SIG-M5 treated with dmso at 0.1 percent for 504 hours (cell line): ENCODE measurements around the gene HSF2BP.
"Not testable (repeated sequence)": the region's sequence is repeated elsewhere in the genome, so short reads cannot be mapped to it uniquely, and the experiment has no call there.

Experiments used
- DNase-seq: peaks from one replicate; lab custom pipeline; 2025; ENCODE audit not compliant: unreplicated experiment; lab: John Stamatoyannopoulos, UW

HSF2BP gene

DNA sequence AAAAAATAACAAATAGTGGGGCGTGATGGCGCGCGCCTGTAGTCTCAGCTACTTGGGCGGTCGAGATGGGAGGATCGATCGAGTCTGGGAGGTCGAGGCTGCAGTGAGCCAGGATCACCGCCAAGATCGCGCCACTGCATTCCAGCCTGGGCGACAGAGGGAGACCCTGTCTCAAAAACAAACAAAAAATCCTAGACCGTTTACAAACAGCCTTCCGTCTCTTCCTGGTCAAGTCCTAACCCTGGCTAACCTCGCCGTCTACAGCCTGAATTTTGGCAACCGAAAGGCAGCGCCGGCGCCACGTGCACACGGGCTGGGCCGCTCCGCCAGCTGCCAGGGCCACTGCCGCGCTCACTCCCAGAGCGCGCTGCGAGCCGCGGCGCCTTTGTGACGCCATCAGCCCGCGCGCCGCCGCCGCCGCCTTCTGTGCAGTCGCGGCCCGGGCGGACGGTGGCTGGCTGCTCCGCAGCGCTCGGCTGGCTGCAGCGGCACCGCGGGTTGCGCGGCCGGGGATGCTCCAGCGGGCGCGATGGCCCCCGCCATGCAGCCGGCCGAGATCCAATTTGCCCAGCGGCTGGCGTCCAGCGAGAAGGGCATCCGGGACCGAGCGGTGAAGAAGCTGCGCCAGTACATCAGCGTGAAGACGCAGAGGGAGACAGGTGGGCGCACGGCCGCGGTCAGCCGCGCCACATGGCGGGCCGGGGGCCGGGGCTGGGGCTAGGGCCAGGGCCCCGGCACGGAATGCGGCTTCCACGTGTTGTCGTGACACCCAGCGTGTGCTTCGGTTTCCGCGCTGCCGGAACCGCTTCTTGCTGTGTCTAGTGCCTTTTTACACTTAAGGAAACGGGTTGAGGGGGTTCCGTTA, at the start of gene HSF2BP, which contains the start of gene RRP1B:
HSF2BP (minus strand) TSS at position 353 of the 865 bp plus-strand sequence. CDS start 1,392 bp downstream, outside the sequence.
RRP1B (plus strand) TSS at position 425 of the 865 bp plus-strand sequence; CDS start at position 530, 105 bp downstream.
- DNase-seq: peak; percentile 78

DNA sequence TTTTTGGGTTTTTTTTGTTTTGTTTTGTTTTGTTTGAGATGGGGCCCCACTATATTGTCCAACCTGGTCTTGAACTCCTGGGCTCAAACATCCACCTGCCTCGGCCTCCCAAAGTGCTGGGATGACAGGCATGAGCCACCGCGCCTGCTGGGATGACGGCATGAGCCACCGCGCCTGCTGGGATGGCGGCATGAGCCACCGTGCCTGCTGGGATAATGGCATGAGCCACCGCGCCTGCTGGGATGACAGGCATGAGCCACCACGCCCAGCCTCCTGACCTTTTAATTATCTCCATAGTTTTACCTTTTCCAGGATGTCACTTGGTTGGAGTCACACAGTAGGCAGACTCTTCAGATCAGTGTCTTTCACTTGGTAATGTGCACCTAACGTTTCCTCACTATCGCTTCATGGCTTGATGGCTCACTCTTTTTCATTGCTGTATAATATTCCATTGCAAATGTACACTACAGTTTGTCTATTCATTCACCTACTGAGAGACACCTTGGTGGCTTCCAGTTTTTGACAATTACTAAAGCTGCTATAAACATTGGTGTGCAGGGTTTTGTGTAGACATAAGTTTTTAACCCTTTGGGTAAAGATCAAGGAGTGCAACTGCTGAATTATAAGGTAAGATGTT, 49.6 kb upstream of the HSF2BP start:
- DNase-seq: no peak

DNA sequence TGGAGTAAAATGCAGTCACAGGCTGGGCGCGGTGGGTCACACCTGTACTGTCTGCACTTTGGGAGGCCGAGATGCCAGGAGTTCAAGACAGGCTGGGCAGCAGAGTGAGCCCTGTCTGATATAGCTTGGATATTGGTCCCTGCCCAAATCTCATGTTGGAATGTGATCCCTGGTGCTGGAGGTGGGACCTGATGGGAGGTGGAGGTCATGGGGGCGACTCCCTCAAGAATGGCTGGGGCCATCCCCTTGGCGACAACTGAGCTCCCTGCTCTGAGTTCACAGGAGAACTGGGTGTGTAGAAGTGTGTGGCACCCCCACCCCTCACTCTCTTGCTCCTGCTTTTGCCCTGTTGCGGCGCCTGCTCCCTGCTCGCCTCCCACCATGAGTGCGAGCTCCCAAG, 48.2 kb upstream of the HSF2BP start:
- DNase-seq: no peak

DNA sequence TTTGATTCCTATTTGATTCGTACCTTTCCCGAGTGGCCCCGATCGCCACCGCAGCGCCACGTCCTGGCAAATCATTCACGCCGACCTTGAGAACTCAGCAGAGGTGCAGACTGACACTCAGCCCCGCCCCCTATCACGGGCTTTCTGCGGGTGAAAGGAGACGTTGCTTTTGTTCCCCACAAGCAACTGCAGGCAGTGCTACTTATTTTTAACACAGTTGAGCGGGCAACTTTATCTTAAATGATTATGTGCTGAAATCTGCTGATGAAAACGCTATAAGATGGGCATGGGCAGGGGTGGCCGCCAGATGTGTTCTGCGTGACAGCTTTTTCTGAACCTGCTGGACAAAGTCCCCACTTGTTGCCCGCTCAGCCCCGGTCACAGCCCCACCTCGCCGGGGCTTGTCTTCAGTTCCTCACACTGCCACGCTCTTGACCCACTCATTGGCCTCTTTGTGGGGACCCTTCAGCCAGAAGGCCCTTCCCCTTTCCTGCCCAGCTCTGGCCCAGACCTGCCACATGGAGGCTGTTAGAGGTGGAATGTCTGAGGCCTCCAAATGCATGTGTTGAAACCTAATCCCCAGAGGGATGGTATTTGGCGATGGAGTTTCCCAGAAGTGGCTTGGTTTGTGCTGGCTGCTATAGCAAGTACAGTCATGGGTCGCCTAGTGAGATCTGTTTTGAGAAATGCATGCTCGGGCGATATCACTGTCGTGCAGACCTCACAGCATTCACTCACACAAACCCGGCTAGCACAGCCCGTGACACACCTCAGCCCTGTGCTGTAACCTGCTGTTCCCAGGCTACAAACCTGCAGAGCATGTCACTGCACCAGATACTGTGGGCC, 44.0 kb upstream of the HSF2BP start:
- DNase-seq: no peak

DNA sequence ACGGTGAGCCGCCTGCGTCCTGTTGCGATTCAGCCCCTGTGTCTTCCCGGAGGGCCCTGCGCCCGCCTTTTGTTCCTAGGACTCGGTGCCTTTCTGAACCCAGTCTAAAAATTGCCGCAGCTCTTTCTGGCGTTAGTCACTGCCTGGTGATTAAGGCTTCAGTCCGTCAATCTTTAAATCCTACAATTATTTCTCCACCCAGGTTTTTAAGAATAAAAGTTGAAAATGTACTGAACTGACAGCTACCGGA, 43.4 kb upstream of the HSF2BP start:
- no peak for DNase-seq

DNA sequence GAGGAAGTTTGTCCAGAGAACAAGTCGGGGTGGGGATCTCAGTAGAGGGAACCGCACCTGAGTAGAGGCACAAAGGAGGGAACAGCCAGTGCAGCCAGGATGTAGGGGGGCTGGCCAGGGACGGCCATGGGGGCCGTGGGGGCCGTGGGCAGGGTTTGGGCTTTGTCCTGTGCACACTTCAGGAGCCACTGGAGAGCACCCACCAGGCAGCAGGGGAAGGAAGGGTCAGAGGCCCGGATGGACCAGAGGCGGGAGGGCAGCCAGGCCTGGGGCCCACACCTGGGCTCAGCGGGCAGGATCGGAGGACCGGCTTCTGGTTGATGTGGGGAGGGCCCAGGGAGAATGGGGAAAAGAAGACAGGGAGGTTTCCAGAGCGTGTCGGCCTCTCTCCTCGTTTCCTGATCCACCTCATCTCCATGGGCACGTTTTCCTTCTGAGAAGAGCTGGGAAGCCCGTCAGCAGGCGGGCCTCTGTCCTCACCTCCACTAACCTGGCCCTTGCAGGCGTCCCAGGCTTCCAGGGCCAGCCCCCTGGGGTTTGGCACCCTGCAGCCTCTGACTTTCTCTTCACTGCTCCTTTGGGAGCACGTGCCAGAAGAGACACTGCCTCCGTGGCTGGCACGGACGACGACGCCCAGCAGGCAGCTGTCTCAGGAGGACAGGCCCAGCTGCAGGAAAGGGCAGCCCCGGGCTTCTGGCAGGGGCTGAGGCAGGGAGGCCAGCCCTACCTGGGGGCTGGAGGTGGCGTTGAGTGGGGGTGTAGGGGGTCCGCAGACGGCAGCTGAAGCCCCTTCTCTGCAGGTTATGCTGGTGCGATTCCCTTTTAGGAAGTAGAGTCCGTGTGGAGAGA, 42.9 kb upstream of the HSF2BP start:
- DNase-seq: no peak

DNA sequence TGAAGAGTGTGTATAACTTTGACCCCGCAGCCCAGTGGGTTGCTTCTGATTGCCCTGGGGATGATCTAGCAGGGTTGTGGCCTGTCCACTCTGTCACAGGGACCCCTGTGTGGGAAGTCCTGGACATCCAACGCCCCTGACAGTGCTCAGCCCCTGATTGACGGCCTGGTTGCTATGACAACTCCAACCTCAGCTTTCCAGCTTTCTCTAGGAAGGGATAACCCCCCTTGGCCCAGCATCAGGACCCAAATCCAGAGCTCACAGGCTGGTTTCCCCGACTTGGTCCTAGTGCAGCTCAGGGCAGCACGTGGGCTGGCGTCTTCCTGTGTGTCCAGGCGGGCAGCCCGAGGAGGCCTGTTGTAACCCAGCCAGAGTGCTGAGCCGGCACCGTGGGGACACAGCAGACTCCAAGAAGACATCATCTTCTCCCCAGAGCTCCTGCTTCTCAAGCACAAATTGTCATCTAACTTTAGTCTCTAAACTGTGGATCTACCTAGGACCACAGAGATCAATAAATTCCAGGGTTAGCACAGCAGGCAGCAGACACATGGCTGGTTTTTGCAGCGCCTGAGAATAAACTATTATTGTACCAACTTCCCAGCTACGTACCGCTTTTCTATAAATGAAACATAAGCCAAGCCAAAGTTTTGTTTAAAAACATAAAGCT, 40.8 kb upstream of the HSF2BP start:
- DNase-seq: no peak

DNA sequence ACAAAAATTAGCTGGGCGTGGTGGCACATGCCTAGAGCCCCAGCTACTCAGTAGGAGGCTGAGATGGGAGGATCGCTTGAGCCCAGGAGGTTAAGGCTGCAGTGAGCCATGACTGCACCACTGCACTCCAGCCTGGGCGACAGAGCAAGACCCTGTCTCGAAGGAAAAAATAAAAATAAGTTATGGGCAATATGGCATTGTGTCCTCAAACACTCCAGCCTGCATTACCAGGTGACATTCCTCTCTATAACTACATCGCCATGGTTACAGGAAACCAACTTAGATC, 40.1 kb upstream of the HSF2BP start:
- not testable (repeated sequence) for DNase-seq

DNA sequence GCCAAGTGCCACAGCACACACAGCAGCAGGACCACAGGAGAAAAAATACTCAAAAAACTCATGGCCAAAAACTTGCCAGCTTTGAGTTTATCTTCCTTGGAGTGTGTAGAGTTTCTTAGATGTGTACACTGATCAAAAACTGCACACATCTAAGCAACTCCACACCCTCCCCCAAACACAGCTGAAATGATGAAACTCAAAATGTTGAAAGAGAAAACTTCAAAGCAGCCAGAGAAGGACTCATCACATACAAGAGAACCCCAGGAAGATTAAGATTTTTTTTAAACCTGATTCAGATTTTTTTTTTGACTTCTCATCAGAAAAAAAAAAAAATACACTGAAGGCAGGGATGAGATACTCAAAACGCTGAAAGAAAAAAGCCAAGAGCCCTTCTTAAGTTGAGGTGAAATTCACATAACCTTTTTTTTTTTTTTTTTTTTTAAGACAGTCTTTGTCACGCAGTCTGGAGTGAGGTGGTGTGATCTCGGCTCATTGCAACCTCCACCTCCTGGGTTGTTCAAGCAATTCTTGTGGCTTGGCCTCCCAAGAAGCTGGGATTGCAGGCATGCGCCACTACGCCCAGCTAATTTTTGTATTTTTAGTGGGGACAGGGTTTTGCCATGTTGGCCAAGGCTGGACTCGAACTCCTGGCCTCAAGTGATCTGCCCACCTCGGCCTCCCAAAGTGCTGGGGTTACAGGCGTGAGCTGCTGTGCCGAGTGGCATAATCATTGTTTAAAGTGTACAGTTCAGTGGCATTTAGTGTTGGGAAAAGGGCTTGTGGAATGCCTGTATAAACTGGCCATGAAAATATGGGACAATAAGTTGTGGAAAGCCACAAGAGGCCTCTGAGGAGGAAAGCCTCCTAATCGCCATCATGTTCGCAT, 38.7 kb upstream of the HSF2BP start:
- peak; percentile 8 for DNase-seq

DNA sequence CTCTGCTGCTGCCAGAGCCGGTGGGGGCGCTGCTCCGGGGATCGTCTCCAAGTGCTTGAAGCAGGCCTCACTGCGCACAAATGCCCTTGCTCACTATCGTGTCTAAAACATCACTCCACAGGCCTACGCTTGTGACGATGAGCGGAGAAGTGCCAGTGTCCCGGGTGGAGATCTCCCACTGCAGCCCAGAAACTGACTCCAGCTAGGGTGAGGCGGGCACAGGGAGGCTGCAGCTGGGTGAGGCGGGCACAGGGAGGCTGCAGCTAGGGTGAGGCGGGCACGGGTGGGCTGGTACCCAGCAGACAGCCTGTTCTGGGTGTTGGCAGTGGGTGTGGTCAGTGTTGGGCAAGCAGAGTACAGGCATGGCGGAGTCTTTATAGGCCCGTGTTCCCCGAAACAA, 36.9 kb upstream of the HSF2BP start:
- no peak for DNase-seq

DNA sequence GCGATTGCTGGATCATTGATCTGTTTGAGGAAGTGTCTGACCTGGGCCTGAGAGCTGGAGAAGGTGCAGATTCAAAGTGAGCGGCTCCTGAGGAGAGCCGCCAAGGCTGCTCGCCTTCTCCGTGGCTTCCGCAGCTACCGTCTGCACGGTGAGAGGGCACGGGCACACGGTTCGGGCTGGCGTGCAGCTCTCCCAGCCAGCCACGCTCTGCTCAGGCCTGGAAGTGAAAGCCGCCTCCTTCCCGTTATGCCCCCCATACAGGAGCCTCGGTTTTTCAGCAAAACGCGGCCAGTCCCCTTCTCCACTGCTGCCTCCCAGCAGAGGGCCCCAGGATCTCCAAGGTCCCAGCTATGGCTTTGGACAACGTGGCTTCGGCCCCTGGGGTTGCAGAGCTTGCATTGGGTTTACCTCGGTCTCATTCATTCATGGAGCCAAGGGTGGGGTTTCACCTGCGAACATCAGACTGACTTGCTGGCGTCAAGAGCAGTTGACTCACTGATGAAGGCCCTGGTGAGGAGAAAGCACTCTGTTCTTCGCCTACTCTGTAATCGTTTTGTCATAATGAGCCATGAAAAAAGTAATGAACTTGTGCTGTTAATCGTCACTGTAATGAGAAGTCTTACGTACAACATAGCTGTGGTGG, 35.3 kb upstream of the HSF2BP start:
- no peak for DNase-seq

DNA sequence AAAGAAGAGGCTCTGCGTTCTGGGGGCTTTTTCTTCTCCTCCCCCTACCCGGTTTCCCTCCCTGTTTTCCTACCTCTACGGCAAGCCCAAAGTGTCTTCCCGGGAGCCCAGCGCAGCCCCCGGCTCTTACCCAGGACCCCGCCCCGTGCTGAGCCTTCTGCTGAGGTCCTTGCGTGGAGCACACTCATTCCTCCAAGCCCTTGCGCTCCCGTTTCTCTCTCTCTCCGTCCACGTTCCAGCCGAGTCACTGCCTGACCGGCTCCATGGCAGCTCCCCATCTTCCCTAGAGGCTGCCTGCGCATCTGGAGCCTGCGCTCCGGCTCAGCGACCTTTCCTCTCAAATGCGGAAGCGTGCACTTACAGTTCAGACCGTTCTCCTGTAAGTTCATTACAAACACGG, 34.7 kb upstream of the HSF2BP start:
- DNase-seq: no peak

DNA sequence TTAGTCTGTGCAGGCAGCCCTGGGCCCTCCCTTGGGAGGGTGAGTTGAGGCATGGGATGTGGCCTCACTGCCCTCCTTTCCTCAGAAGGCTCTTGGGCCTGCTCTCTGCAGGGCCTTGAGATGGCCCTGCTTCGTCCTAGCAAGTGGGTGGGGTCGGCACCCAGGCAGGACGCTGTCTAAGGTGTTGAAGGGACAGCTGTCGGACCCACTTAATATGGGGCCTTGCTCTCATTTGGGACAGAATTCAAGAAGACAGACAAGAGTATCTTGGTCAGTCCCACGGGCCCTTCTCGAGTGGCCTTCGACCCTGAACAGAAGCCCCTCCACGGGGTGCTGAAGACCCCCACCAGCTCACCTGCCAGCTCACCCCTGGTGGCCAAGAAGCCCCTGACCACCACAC, 33.7 kb upstream of the HSF2BP start:
- DNase-seq: no peak

DNA sequence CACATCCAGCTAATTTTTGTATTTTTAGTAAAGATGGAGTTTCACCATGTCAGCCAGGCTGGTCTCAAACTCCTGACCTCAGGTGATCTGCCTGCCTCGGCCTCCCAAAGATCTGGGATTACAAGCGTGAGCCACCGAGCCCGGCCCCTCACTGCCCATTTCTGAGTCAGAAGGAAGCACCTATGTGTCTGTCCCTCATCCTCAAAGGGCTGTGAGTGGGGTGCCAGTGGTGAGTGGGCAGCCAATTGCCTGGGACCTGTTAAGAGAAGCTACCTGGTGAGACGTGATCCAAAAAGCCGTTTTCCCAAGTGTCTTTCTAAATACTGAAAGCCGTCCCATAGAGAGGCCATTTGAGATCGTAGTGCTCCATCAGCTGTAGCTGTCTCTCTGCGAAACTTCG, 32.5 kb upstream of the HSF2BP start:
- DNase-seq: no peak

DNA sequence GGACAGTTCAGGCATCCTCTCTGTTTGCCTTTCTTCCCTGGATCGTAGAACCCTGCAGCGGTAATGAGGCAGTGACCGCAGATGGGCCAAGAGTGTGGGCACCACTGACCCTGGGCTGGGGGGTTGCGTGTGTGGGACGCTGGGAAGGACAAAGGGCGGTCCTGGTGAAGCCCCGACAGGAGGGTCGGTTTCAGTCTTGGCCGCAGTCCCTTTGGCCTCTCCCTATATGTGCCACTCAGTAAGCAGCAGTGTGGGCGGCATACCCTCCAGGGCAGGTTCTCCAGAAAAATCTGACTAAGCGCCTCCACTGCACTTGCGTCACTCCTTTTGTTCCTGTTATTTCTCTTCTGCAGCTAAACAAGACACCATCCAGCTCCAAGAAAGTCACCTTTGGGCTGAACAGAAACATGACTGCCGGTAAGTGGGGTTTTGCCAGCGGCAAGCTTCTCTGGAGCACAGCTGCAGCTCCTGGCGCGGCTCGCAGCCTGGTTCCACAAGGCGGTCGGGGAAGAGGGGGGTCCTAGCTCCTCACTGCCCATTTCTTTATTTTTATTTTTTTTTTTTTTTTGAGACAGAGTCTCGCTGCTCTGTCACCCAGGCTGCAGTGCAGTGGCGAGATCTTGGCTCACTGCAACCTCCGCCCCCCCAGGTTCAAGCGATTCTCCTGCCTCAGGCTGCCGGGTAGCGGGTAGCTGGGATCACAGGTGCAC, 32.0 kb upstream of the HSF2BP start:
- no peak for DNase-seq

DNA sequence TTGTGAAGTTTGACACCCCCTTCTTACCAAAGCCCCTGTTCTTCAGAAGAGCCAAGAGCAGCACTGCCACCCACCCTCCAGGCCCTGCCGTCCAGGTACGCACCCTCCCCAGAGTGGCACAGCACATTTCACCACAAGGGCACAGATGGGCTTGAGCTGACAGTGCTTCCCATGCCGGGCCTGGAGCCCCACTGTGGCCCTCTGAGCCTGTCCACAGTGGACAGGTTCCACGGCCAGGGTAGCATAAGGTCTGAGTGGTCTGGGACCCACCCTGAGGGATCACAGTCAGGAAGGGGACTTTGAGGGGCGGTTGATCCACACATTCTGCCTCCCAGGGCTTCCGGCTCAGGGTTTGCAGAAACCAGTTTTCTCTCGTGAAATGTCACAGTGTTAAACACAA, 31.1 kb upstream of the HSF2BP start:
- DNase-seq: no peak

DNA sequence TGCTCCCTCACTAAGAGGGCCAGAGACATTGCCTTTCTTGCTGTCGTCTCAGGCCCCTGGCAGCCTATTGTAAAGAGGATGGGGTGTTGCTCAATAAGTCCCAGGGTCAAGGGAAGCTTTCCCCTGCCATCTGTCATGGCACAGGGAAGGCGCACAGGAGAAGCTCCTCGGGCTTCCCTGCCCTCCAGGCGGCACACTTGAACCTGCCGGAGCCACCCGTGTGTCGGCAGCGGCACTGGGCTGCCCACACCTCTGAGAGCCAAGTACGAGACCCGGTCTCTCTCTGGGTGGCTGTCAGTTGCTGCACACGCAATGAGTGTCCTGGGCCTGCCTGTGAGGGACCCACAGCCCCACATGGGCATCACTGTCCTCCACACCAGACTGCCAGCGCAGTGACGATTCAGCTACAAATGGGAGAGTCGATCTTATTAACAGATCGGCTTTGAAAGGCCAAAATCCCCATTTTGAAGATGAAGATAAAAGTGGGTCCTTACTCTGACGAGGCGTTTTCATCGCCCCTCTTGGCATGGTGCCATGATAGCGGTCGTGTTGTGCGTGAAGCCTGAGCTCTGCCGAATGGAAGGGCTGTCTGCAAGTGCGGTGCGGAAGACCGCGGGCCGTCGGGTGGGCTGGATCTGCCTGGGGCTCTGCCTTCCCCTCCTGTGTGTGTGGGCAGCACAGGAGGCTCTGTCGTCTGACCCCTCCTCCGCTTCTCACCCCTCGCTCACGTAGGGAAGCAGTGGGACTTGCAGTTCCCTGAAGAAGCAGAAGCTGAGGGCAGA, 30.5 kb upstream of the HSF2BP start:
- DNase-seq: no peak

DNA sequence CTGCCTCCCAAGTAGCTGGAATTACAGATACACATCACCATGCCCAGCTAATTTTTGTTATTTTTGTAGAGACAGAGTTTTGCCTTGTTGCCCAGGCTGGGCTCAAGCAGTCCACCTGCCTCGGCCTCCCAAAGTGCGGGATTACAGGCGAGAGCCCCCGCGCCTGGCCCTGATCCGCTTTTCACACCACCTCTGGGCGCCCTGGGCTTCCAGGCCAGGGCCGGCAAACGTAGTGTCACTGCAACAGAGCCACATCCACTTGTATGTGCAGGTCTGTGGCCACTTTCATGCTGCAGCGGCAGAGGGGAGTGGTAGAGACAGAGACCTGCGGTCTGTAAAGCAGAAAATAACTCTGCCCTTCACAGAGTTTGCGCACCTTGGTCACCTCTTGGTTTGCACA, 29.6 kb upstream of the HSF2BP start:
- no peak for DNase-seq
